ENCODE measurements around the gene TRIM69.
A peak's percentile ranks its signal among the peaks of the same experiment; 100 is the strongest.
"Not testable (repeated sequence)": the region's sequence is repeated elsewhere in the genome, so short reads cannot be mapped to it uniquely, and the experiment has no call there.

Gene TRIM69

DNA sequence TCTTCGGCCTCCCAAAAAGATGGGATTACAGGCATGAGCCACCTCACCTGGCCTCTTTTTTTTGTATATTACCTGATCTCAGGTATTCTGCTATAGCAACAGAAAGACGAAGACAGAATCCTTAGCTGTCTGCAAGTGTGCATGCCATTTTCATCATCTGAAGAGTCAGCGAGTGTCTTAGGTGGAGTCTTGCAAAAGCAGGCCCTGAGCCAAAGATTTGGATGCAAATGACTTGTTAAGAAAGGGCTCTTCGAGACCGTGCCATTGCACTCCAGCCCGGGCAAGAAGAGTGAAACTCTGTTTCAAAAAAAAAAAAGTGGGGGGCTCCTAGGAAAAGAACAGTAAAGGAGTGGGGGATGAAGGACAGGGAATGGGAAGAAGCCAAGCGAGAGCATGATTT lies 10.2 kb upstream of the TRIM69 start:
- H3K9me3 ChIP-seq = no peaks in the 10 kb centered on the region
- peaks cover 67% of the 10 kb centered on the region for H3K4me1 ChIP-seq
- peak overlapping the region; percentile 8; the same call in 1 of the 2 replicates for H3K4me3 ChIP-seq
- peak overlapping the region; percentile 70 for H3K9ac ChIP-seq
- H3K27ac ChIP-seq = peak overlapping the region; percentile 88
- peak overlapping the region; percentile 87 for H3K4me2 ChIP-seq
- H4K20me1 ChIP-seq = no peaks in the 10 kb centered on the region
- H3K27me3 ChIP-seq = no peaks in the 10 kb centered on the region
- TF ChIP-seq Cebpa-rat (IDR thresholded peaks at IDR 0.05) = no peak
- no peaks in the 10 kb centered on the region for H3K36me3 ChIP-seq

DNA sequence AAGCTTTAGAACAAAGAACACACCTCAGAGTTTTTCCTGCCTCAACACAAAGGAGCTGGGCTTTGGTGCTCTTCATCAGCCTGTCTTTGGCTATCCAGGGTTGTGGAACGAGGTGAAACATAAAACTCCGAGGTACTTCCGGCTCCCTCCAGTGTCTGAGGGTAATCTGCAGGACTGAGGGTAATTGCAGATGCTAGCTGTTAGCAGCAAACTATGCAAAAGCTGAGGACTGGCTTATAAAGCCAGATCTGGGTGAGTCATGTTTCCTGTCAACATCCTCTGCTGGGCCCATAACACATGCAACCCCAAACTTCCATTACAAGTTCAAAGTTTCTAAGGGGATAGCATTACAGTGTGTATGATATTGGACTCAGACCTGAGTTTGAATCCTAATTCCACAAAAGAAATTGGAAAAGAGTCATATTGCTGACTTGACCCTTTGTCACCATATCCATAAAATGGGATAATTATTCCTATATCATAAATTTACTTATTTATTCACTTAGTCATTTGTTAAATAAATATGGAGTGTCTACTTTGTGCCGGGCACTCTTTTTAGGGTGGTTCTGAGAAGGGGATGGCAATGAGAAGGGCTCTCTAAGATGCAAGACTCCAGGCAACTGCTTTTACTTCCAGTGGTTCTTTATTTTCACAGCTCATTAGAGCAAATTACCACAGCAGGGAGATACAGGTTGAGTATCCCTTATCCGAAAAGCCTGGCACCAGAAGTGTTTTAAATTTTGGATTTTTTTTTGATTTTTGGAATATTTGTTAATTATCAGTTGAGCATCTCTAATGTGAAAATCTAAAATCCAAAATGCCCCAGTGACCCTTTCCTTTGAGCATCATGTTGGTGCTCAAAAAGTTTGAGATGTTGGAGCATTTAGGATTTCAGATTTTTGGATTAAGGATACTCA lies 9.5 kb upstream of the TRIM69 start:
- Histone ChIP-seq H3K36me3 (peaks cover 6% of the 10 kb centered on the region; the same call in 1 of the 2 replicates), H3K27ac (peak overlapping the region; percentile 88), H3K4me3 (peak overlapping the region; percentile 8; the same call in 1 of the 2 replicates), H3K9me3 (no peaks in the 10 kb centered on the region), H3K4me2 (peak overlapping the region; percentile 87), H3K9ac (peak overlapping the region; percentile 70), H3K4me1 (peaks cover 67% of the 10 kb centered on the region), H3K27me3 (no peaks in the 10 kb centered on the region), H4K20me1 (no peaks in the 10 kb centered on the region)
- no peak for TF ChIP-seq Cebpa-rat (IDR thresholded peaks at IDR 0.05)

DNA sequence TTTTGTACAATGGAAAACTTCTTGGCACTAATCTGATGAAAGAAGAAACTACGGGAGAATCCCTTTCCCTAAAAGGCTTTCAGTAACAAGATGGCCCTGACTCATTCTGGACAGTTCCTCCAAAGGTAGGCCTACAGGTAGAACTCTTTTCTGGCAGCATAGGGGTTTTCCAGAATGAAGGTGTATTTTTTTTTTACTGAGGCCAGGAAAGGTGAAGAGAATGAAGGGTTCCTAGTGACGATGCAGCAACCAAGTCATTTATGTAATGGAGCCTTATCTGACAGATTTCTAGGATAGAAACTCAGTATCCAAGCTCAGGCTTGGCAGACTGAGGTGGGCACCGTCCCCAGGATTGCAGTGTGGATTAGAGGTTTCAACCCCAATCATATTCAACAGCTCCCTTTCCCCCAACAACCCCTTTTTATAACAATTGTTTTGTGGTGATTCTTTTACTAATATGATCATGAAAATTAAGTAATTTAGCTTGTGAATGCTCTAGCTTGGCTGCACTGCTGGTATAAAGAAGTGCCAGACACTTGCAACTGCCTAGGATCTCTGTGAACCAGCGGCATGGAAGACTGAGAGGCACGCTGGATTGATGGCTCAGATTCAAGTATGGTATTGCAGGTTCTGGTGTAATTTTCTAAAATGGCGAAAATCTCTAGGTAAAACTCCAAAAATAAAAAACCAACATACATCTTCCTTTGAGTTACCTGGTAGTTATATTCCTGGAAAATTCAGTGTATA lies 8.7 kb upstream of the TRIM69 start:
- peaks cover 9% of the 10 kb centered on the region; the same call in 1 of the 2 replicates for H3K36me3 ChIP-seq
- H3K9ac ChIP-seq = no peak overlapping the region
- H4K20me1 ChIP-seq = no peaks in the 10 kb centered on the region
- peak overlapping the region; percentile 87 for H3K4me2 ChIP-seq
- H3K9me3 ChIP-seq = no peaks in the 10 kb centered on the region
- H3K4me3 ChIP-seq = peak overlapping the region; percentile 78; the same call in 1 of the 2 replicates
- H3K27ac ChIP-seq = peak overlapping the region; percentile 88
- H3K4me1 ChIP-seq = peaks cover 67% of the 10 kb centered on the region
- no peaks in the 10 kb centered on the region for H3K27me3 ChIP-seq
- no peak for TF ChIP-seq Cebpa-rat (IDR thresholded peaks at IDR 0.05)

DNA sequence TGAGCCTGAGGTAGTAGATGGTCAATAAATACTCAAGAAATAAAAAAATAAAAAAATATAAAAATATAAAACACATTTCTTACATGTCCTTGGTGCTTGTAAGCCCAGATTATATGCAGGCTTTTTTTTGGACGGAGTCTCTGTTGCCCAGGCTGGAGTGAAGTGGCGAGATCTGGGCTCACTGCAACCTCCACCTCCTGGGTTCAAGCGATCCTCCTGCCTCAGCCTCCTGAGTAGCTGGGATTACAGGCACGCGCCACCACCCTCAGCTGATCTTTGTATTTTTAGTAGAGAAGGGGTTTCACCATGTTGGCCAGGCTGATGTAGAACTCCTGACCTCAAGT lies 8.1 kb upstream of the TRIM69 start:
- Histone ChIP-seq H3K9ac (peak overlapping the region; percentile 51), H3K4me2 (peak overlapping the region; percentile 87), H3K4me3 (peak overlapping the region; percentile 78), H3K4me1 (peaks cover 67% of the 10 kb centered on the region), H3K27ac (peak overlapping the region; percentile 88)
- H3K9me3 ChIP-seq, H3K36me3 ChIP-seq, H3K27me3 ChIP-seq, H4K20me1 ChIP-seq: not testable (repeated sequence)

DNA sequence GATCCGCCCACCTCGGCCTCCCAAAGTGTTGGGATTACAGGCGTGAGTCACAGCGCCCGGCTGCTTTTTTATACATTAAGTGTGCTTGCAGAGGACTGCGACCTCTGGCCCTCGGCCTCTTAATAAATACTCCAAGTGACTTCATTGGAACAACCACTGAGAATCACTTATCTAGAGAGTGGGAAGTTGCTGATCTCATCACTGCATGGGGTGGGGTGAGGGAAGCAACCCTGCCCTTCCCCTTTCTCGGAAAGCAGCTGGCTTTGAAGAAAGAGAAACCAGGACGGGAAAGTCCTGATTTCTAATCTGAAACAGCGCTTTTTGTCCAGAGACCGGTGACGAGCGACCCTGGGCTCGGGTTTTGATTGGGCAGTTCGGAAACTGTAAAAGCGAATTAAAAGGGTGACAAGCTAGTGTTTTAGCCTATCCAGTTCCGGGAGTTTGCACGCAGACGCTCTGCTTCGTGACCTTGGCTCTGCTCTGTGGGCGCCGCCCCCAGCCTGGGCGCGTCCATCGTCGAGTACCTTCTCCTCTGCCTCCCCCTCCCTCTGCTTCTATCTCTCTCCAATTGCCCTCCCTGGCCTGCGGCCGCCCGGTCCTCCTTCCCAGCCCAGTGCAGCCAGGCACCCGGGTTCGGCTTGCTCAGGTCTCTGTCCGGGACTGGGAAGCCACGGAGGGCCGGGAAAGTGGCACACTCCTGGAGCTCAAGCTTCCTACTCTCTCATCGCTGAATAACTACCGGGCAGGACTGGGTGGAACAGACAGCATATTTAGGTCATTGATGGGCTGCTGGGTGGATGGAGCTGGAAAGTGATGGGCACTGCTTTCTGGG lies 7.5 kb upstream of the TRIM69 start:
- Histone ChIP-seq H4K20me1 (no peaks in the 10 kb centered on the region), H3K4me2 (peak overlapping the region; percentile 89), H3K9ac (peak overlapping the region; percentile 84), H3K9me3 (no peaks in the 10 kb centered on the region), H3K36me3 (peaks cover 9% of the 10 kb centered on the region; the same call in 1 of the 2 replicates), H3K4me1 (peaks cover 61% of the 10 kb centered on the region), H3K4me3 (peak overlapping the region; percentile 78), H3K27ac (peak overlapping the region; percentile 88), H3K27me3 (no peaks in the 10 kb centered on the region)
- TF ChIP-seq Cebpa-rat (IDR thresholded peaks at IDR 0.05) = no peak

DNA sequence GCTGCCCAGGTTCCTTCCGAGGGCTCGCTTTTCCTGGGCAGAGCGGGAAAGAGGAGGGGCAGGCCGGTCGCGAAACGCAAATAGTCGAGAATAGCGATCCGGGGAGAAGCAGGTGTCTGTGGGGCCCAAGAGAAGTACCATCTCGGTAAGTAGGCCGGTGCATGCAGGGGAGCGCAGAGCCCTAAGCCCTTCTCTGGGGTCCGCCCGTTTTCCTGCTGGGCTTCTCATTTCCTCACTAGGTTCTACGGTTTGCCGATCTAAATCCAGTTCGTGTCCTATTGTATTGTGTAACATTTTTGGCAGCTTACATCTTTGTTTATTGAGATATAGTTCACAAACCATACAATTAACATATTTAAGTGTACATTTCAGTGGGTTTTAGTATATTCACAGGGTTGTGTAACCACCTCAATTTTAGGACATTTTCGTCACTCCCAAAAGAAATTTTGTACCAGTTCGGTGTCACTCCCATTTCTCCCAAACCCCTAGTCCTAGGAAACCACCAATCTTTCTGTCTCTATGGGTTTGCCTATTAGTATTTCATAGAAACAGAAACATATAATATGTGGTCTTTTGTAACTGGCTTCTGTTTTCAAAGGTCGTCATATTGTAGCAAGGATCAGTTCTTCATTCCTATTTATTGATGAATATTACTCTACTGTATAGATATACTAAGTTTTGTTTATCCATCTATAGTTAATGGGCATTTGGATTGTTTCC lies 6.8 kb upstream of the TRIM69 start:
- no peaks in the 10 kb centered on the region for H3K27me3 ChIP-seq
- H3K9ac ChIP-seq = peak overlapping the region; percentile 84
- H3K36me3 ChIP-seq = peaks cover 9% of the 10 kb centered on the region; the same call in 1 of the 2 replicates
- H4K20me1 ChIP-seq = no peaks in the 10 kb centered on the region
- H3K4me1 ChIP-seq = peaks cover 53% of the 10 kb centered on the region
- H3K4me3 ChIP-seq = peak overlapping the region; percentile 78
- peak overlapping the region; percentile 82 for H3K27ac ChIP-seq
- peak overlapping the region; percentile 89 for H3K4me2 ChIP-seq
- H3K9me3 ChIP-seq = no peaks in the 10 kb centered on the region
- TF ChIP-seq Cebpa-rat (IDR thresholded peaks at IDR 0.05) = no peak

DNA sequence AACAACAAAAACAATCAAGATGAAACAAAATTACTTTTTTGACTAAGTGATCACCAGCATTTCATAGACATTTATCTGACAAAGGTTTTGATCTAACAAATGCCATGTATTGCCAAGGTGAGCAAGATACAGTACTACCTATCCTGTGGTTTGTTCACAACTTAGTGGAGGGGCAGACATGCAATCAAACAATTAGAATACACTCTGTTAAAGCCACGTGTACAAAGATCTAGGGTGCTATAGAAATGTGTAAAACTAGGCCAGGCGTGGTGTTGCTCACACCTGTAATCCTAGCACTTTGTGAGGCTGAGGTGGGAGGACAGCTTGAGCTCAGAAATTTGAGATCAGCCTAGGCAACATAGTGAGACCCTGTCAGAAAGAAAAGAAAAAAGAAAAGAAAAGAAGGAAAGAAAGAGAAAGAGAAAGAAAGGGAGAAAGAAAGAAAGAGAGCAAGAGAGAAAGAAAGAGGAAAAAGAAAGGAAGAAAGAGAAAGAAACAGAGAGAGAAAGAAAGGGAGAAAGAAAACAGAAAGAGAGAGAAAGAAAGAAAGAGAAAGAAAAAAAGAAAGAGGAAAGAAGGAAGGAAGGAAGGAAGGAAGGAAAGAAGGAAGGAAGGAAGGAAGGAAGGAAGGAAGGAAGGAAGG lies 1.4 kb upstream of the TRIM69 start:
- Histone ChIP-seq H3K36me3 (peaks cover 9% of the 10 kb centered on the region; the same call in 1 of the 2 replicates), H3K27ac (peak overlapping the region; percentile 66), H3K4me2 (peak overlapping the region; percentile 65), H3K4me3 (no peak overlapping the region), H3K9me3 (no peaks in the 10 kb centered on the region), H3K4me1 (peaks cover 30% of the 10 kb centered on the region), H3K27me3 (no peaks in the 10 kb centered on the region), H4K20me1 (no peaks in the 10 kb centered on the region), H3K9ac (peak overlapping the region; percentile 38; the same call in 1 of the 2 replicates)
- no peak for TF ChIP-seq Cebpa-rat (IDR thresholded peaks at IDR 0.05)

DNA sequence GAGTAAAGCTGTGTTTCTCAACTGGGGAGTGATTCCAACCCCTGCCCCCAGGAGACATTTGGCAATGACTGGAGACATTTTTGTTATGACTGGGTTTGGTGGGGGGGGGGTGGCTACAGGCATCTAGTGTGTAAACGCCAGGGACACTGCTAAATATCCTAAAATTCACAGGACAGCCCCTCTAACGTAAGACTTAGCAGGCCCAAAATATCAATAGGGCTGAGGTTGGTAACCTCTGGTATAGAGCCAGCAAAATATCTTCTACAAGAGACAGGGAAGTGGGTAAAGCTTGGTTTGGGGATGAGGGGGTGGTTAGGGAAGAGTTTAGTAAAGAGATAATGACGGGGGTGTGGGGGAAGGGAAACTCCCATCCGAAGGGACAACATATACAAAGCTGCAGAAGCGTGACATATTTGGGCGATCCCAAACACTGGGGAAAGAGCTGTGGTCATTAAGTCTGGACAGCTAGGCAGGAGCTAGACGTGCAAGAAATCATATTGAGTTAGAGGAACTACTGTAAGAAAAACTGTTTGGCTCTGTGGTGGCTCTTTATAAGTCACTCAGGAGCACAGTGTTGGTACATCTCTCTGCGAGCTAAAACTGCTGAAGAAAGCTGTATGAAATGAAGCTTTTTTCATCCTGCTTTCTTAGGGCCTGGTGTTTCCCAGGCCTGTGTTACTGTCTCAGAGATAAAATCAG lies 697 bp upstream of the TRIM69 start:
- no peaks in the 10 kb centered on the region for H3K27me3 ChIP-seq
- H3K4me3 ChIP-seq = no peak overlapping the region
- peak overlapping the region; percentile 65 for H3K4me2 ChIP-seq
- peak overlapping the region; percentile 38; the same call in 1 of the 2 replicates for H3K9ac ChIP-seq
- peak overlapping the region; percentile 66 for H3K27ac ChIP-seq
- H3K36me3 ChIP-seq = peaks cover 9% of the 10 kb centered on the region; the same call in 1 of the 2 replicates
- no peaks in the 10 kb centered on the region for H4K20me1 ChIP-seq
- H3K9me3 ChIP-seq = no peaks in the 10 kb centered on the region
- no peak for TF ChIP-seq Cebpa-rat (IDR thresholded peaks at IDR 0.05)
- H3K4me1 ChIP-seq = peaks cover 23% of the 10 kb centered on the region
